Subcutaneous adipose tissue (tissue), 4 donors: ENCODE measurements around the gene ZMIZ1. TPM values are rescaled to one million over a fixed set of nuclear protein-coding genes. Genes with fewer than 3 reads are reported as not detected.

Source experiments
- total RNA-seq, 4 donors: library from RNA; depleted of rRNA; stranded (reverse); fragments of >200 nt; gene quantifications; one replicate each; pipeline ENCODE4 v1.1.0, GENCODE V29; 2016
- TF ChIP-seq, protein P1 (sequence below): fragments of 450-650 bp; IDR thresholded peaks from one replicate; pipeline ENCODE4 v1.5.1; 2016; ENCODE audit warnings: low read depth, mild to moderate bottlenecking, control low read depth, antibody characterized with exemption, moderate library complexity

The ZMIZ1 gene
- total RNA-seq, 4 donors from 2014 or later: 38.1 to 70.6 (median 51.4) TPM

GRCh38 chr10:79038841-79039201, 29.9 kb upstream of the ZMIZ1 start:
- TF ChIP-seq, protein P1, sequence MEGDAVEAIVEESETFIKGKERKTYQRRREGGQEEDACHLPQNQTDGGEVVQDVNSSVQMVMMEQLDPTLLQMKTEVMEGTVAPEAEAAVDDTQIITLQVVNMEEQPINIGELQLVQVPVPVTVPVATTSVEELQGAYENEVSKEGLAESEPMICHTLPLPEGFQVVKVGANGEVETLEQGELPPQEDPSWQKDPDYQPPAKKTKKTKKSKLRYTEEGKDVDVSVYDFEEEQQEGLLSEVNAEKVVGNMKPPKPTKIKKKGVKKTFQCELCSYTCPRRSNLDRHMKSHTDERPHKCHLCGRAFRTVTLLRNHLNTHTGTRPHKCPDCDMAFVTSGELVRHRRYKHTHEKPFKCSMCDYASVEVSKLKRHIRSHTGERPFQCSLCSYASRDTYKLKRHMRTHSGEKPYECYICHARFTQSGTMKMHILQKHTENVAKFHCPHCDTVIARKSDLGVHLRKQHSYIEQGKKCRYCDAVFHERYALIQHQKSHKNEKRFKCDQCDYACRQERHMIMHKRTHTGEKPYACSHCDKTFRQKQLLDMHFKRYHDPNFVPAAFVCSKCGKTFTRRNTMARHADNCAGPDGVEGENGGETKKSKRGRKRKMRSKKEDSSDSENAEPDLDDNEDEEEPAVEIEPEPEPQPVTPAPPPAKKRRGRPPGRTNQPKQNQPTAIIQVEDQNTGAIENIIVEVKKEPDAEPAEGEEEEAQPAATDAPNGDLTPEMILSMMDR: no peak

GRCh38 chr10:79042639-79043411, 25.9 kb upstream of the ZMIZ1 start:
- TF ChIP-seq, protein P1: no peak

GRCh38 chr10:79044036-79044632, 24.6 kb upstream of the ZMIZ1 start:
- TF ChIP-seq, protein P1: no peak

DNA sequence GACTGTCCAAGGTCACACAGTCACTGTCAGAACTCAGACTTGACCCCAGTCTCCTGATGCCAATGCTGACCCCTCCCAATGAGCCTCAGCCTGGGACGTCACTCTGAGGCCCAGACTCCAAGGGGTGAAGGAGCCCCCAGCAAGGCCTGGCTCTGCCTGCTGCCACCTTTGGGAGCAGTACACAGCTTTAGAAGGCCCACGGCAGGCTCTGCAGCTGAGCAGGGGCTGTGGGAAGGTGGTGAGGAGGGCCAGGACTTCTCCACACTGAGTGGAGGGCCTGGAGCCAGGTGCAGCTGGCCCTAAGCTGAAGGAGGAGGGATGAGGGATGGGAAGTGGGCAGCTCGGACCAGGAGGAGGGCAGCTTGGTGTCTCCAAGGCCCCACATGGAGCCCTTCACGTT, 23.9 kb upstream of the ZMIZ1 start:
- TF ChIP-seq, protein P1: no peak

GRCh38 chr10:79045566-79046175, 23.1 kb upstream of the ZMIZ1 start:
- TF ChIP-seq, protein P1: no peak

GRCh38 chr10:79046326-79046725, 22.4 kb upstream of the ZMIZ1 start:
- TF ChIP-seq, protein P1: no peak
